Skin of body (tissue), 2 donors: ENCODE measurements around the gene PAXX. TPM values are rescaled to one million over a fixed set of nuclear protein-coding genes. Genes with fewer than 3 reads are reported as not detected.
A peak's percentile ranks its signal among the peaks of the same experiment; 100 is the strongest.

Experiments used
- DNase-seq: peaks from one replicate; lab custom pipeline; 2025; lab: John Stamatoyannopoulos, UW
- total RNA-seq: library from RNA; depleted of rRNA; stranded (reverse); fragments of >200 nt; gene quantifications from one replicate; pipeline ENCODE4 v1.2.3, GENCODE V29; 2014

The PAXX gene
- total RNA-seq, 1 donor from 2014 or later: 13.0 TPM

- DNase-seq: no peak
Observed at GRCh38 chr9:136964833-136965422, 27.3 kb upstream of the PAXX start.

GRCh38 chr9:136965771-136966484, 26.3 kb upstream of the PAXX start:
- no peak for DNase-seq

GRCh38 chr9:136968333-136969127, 23.7 kb upstream of the PAXX start:
- DNase-seq: no peak

GRCh38 chr9:136969150-136969549, 23.1 kb upstream of the PAXX start:
- no peak for DNase-seq

GRCh38 chr9:136969774-136970173, 22.4 kb upstream of the PAXX start:
- no peak for DNase-seq

- no peak for DNase-seq
Observed at GRCh38 chr9:136970361-136970760, 21.9 kb upstream of the PAXX start.

- no peak for DNase-seq
Observed at GRCh38 chr9:136971746-136972145, 20.5 kb upstream of the PAXX start.

- no peak for DNase-seq
Observed at GRCh38 chr9:136972335-136972734, 19.9 kb upstream of the PAXX start.

GRCh38 chr9:136972743-136973142, 19.5 kb upstream of the PAXX start:
- DNase-seq: no peak

GRCh38 chr9:136973618-136974617, 18.3 kb upstream of the PAXX start:
- DNase-seq: no peak

- DNase-seq: no peak
Observed at GRCh38 chr9:136974817-136975535, 17.2 kb upstream of the PAXX start.

- no peak for DNase-seq
Observed at GRCh38 chr9:136975644-136976043, 16.6 kb upstream of the PAXX start.

- DNase-seq: no peak
Observed at GRCh38 chr9:136977223-136977622, 15.0 kb upstream of the PAXX start, which contains the start of gene PTGDS. Gene PTGDS (plus strand): TSS chr9:136977504. CDS start chr9:136977579, 75 bp downstream.

GRCh38 chr9:136977649-136978072, 14.6 kb upstream of the PAXX start:
- no peak for DNase-seq

GRCh38 chr9:136978073-136978864, 14.0 kb upstream of the PAXX start:
- peak; percentile 50 for DNase-seq

GRCh38 chr9:136978865-136979544, 13.2 kb upstream of the PAXX start:
- no peak for DNase-seq

GRCh38 chr9:136979769-136980587, 12.2 kb upstream of the PAXX start:
- DNase-seq: no peak
